ENCODE results near the gene COX4I2.
"Not testable (repeated sequence)": the region's sequence is repeated elsewhere in the genome, so short reads cannot be mapped to it uniquely, and the experiment has no call there.

The COX4I2 gene

DNA sequence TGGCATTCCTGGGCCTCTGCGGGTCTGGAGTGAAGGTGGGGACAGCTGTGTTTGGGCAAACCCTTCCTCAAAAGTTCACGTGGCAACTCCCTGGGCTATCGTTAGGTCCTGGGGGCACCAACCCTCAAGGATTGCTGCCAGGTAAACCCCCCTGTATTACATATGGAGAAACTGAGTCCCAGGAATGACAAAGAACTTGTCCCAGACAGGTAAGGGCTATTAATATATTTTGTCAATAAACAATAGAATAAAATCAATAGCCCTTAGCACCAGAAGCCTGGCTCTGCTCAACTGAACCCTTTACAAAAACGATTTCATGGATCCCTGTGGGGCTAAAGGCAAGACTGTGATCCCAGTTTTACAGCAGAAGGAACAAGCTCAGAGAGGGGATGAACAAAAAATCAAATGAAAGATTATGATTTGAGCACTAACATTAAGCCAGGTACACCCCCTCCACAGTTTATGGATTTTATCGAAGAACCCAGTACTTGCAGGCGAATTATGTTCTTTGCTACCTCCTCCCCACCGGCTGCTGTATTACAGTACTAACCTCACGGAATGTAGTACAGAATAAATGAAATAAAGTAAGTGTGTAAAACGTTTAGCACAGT is 30.0 kb upstream of the COX4I2 start:
- no peak for DNase-seq (ENCODE audit: low spot score)

DNA sequence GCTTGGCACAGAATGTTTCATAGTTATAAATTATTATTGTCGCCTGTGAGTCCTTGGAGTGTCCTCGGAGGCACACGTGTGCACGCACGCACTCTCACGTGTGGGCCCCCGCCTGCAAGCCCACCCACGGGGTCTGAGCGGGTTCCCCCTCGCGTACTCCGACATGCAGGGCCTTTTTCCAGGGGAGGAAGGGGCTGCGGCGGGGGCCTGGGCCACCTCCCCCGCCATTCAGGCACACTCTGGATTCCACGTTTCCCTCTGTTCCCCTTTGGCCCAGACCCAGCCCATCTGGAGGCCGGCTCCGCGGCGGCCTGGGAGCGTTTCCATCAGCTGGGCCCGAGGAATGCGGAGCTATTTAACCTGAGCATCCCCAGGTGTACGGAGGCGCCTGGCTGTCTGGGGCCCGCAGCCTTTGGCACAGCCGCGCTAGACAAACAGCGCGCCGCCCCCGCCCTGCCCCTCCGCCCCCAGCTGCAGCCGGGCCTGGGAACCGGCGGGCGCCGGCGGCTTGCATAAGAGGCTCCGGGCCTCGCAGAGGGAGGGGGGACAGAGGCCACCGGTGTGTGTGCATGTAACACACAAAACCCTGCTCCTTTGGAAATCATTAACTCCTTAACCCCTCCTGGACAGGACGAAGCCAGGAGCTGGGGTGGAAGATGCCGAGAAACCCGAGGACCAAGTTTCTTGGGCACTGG is 29.3 kb upstream of the COX4I2 start:
- no peak for DNase-seq (ENCODE audit: low spot score)

DNA sequence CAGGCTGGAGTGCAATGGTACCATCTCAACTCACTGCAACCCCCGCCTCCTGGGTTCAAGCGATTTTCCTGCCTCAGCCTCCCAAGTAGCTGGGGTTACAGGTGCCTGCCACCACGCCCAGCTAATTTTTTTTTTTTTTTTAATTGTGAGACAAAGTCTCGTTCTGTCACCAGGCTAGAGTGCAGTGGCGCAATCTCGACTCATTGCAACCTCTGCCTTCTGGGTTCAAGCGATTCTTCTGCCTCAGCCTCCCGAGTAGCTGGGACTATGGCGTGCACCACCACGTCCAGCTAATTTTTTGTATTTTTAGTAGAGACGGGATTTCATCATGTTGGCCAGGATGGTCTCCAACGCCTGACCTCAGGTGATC is 25.5 kb upstream of the COX4I2 start:
- not testable (repeated sequence) for DNase-seq (ENCODE audit: low spot score)

DNA sequence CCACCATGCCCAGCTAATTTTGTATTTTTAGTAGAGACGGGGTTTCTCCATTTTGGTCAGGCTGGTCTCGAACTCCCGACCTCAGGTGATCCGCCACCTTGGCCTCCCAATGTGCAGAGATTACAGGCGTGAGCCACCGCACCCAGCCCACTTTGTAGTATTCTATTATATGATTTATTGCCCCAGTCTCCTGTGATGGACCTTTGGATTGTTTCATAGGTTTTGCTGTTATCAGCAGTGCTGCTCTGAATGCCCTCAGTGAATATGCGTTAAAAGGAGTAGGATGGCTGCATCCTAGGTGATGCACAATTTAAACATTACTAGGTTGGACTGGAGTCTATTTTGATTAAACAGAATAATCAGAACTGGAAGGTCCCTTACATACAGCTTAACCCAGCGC is 22.3 kb upstream of the COX4I2 start:
- no peak for DNase-seq (ENCODE audit: low spot score)

DNA sequence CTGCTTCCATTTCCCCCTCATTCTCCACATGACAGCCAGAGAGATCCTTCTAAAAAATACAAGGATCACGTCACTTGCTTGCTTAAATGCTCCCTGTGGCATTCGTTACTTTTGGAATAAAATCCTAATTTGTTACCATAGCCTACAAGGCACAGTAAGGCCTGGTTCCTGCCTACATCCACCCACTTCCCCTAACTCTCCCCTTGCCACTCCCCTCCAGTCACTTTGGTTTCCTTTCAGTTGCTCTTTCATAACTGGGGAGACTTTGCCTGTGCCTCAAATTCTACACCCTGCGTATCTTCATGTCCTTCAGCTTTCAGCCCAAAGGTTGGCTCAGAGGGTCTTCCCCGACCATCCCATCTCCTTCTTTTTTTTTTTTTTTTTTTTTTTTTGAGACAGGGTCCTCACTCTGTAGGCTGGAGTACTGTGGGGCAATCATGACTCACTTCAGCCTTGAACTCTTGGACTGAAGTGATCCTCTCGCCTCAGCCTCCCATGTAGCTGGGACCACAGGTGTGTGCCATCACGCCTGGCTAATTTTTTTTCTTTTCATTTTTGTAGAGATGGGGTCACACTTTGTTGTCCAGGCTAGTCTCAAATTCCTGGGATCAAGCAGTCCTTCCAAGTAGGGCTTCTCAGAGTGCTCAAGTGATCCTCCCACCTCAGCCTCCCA is 20.1 kb upstream of the COX4I2 start:
- DNase-seq (ENCODE audit: low spot score), result no peak

DNA sequence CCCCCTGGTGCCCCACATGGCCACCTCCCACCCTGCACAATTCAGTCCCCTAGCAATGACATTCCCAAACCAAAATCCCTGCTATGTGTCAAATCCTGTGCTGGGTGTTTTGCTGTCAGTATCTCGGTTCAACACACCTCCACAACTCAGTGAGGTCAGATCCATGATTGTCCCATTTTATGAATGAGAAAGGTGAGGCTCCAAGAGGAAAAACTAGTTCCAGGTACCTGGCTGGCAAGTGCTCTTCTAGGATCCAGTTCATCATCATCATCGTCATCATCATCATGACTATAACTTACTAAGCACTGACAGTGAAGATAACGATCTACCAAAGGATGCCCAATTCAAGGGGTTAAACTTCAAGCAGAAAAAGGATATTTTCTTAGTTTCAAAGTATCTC is 17.5 kb upstream of the COX4I2 start:
- no peak for DNase-seq (ENCODE audit: low spot score)

DNA sequence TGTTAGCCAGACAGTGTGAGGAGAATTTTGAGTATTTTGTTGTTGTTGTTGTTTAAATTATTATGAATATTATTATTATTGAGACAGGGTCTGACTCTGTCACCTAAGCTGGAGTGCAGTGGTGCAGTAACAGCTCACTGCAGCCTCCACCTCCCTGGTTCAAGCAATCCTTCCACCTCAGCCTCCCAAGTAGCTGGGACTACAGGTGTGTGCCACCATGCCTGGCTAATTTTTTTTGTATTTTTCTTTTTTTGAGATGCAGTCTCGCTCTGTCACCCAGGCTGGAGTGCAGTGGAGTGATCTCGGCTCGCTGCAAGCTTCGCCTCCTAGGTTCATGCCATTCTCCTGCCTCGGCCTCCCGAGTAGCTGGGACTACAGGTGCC is 14.6 kb upstream of the COX4I2 start:
- DNase-seq (ENCODE audit: low spot score), result not testable (repeated sequence)

DNA sequence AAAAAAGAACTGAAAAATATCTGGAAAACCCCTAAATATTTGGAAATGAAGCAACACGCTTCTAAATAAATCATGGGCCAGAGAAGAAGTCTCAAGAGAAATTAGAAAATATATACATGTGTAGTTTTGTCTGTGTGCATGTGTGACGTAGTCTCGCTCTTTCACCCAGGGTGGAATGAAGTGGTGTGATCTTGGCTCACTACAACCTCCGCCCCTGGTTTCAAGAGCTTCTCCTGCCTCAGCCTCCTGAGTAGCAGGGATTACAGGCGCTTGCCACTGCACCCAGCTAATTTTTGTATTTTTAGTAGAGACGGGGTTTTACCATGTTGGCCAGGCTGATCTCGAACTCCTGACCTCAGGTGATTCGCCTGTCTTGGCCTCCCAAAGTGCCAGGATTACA is 11.2 kb upstream of the COX4I2 start:
- not testable (repeated sequence) for DNase-seq (ENCODE audit: low spot score)

DNA sequence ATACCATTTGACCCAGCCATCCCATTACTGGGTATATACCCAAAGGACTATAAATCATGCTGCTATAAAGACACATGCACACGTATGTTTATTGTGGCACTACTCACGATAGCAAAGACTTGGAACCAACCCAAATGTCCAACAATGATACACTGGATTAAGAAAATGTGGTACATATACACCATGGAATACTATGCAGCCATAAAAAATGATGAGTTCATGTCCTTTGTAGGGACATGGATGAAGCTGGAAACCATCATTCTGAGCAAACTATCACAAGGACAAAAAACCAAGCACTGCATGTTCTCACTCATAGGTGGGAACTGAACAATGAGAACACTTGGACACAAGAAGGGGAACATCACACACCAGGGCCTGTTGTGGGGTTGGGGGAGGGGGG is 9.7 kb upstream of the COX4I2 start:
- not testable (repeated sequence) for DNase-seq (ENCODE audit: low spot score)

DNA sequence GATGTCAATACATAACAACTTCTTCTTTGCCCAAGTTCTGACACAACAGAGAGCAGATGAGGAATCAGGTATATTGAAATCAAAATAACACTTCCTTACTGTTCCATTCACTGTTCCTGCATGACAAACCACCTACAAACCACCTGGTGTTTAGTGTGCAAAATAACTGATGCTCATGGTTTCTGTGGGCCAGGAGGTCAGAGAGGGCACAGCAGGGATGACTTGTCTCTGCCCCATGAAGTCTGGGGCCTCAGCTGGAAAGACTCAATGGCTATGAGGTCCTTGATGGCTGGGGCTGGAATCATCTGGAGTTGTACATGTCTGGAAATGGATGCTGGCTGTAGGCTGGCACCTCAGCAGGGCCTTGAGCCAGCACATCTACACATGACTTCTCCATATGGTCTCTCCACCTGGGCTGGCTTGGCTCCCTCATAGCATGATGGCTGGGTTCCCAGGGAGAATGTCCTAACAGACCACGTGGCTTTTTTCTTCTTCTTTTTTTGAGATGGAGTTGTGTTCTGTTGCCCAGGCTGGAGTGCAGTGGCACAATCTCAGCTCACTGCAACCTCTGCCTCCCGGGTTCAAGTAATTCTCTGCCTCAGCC is 7.4 kb upstream of the COX4I2 start:
- DNase-seq (ENCODE audit: low spot score), result no peak

DNA sequence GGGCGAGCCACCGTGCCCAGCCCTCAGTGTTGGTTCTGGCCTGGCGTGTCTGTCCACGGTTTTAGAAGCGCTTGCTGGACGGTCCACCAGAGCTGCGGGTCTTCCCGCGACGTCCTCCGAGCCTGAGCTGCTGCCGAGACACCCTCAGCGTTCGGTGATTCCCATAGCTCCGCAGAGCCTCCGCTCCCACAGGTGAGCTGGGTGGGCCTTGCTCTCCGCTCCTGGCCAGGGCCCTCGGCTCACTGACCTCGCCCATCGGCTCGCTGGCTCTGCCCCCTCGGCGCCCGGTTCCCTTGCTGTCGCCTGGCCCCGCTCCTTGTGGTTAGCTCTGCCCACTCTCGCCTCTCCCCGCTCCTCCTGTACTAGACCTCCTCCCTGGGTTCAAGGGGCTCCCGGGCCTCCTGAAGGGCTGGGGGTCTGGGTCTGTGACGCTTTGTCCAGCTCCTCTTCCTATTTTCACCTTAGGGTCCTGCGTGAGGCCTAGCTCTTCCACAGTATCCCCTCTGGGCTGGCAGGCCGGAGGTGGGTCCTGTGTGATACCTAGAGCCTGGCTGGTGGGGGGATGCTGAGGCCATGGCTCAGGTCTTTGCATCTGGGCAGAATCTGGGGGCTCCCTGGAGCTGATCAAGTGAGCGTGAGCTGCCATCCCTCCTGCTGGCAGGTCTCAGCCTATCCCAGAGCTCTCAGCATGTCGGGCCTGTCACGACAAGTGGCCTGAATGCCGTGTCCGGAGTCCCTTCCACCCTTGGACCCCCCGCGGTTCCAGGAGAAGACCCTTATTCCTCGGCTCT is 5.0 kb upstream of the COX4I2 start:
- DNase-seq (ENCODE audit: low spot score), result no peak

DNA sequence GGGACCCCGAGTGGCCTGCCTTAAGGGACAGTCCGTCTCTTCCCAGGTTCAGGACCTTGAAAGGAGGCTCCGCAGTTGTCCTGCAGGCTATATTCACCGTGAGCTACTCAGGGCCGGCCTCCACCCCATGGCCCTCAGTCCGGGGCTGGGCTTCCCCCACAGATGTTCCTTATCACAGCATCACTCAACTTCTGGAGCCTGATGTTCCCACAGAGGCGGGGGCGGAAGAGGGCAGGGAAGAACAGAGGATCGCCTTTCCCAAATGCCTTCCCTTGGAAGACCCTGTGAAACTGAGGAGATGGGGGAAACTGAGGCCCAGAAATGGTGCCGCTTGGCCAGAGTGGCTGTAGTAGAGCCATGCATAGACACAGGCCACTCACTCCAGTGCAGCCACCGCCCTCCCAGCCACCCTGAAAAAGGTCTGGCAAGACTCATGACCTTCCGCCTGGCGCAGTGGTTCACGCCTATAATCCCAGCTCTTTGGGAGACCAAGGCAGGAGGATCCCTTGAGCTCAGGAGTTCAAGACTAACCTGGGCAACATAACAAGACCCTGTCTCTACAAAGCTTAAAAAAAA is 4.3 kb upstream of the COX4I2 start:
- DNase-seq (ENCODE audit: low spot score), result no peak

DNA sequence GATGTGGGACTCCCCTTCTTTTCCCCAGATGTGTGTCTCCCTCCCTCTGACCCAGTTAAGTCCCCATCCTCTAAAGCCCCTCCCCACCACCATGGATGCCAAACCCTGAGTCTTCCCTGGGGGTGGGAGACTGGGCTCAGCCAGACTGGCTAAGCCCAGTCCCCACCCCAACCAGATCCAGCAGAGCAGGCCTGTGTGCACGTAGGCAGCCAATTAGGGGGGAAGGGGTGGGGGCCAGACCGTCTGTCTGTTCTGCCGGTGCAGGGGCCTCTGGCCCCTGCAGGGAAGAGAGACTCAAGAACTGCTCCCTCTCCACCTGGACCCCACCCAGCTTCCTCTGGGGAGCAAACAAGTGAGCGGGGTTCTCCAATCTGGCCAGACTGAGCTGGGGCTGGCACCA is 605 bp downstream of the COX4I2 start:
- DNase-seq (ENCODE audit: low spot score), result no peak

DNA sequence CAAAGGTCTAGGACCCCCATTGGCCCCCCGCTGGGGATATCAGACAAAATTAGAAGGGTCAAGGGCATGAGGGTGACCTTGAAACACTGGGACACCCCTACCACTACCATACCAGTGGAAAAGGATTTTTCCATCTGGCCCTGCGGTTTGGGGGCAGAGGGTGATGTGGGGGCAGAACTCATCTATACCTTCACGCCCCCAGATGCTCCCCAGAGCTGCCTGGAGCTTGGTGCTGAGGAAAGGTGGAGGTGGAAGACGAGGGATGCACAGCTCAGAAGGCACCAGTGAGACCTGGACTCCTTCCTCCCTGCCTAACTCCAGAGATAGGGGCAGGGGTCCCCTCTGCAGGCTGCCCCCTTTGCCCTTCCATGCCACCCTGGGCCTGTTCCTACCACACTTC is 1.1 kb downstream of the COX4I2 start:
- no peak for DNase-seq (ENCODE audit: low spot score)

DNA sequence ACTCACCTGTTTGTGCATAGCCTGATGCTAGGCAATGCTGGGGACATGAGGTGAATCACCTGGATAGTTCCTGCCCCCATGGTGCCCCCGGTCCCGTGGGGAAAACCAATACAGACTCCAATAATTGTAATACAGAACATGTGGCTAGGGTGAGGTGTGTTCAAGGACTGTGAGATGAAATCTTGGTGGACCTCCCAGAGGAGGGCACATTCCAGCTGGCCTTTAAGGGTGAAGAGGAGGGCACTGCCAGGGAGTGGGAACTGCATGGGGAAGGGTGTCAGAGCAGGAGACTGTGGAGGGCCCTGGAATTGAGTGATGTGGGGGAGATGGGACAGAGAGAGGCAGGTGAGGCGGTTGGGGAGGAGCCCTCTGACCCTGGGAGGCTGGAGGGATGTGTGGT is 2.5 kb downstream of the COX4I2 start:
- DNase-seq (ENCODE audit: low spot score), result no peak

DNA sequence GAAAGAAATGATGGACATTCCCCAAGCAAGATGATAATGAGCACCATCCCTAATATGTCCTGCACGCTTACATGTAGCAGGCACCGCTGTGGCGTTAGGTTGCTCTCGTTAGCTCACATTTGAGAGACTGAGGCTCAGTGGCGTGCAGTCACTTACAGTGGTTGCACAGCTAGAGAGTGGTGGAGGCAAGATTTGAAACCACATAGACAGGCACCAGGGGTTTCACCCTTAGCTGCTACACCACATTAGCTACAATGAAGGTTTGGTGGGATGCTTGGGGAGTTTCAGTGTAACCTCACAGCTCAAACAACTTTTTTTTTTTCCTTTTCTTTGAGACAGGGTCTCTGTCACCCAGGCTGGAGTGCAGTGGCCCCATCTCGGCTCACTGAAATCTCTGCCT is 3.7 kb downstream of the COX4I2 start:
- DNase-seq (ENCODE audit: low spot score), result no peak

DNA sequence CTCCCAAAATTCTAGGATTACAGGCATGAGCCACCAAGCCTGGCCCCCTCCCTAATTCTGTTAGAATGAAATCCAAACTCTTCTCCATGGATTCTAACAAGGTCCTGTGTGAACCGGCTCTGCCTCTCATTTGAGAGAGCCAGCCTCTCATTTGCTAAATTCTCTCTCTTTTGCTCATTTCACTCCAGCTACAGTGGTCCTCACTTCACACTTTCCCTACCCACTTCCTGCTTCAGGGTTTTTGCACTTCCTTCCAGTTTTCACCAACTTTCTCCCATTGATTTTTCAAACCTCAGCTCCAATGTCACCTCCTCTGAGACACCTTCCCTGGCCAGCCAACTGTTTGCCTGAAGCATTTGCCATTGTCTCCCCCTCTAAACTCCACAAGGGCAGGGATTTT is 5.1 kb downstream of the COX4I2 start:
- DNase-seq (ENCODE audit: low spot score), result no peak

DNA sequence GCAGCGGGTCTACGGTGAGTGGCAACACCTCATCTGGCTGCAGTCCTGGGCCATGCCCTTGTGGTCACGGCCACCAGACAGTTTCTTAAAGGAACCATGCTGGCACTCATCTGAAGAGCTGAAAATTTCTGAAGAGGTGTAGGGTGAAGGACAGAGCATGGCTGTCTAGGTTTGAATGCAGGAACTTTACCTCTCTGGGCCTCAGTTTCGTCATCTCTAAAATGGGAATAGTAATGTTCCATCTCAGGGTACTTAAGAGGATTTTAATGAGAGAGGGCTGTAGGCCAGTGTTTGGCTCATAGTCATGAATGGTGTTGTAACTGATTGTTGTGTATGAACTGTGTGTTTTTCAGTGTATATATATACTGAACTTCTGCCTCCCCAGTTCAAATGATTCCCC is 5.8 kb downstream of the COX4I2 start:
- DNase-seq (ENCODE audit: low spot score), result no peak

DNA sequence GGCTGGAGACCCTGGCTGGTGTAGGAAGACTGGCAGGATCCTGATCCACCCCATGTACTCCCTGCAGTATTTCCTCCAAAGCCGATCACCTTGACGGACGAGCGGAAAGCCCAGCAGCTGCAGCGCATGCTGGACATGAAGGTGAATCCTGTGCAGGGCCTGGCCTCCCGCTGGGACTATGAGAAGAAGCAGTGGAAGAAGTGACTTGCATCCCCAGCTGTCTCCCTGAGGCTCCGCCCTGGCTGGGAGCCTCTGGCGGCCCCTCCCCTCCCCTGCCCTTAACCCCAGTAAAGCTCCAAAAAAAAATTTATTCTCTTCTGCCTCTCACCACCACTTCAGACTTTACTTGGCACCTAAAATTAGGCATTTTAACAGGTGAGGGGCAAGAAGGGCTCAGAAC is 7.0 kb downstream of the COX4I2 start:
- no peak for DNase-seq (ENCODE audit: low spot score)

DNA sequence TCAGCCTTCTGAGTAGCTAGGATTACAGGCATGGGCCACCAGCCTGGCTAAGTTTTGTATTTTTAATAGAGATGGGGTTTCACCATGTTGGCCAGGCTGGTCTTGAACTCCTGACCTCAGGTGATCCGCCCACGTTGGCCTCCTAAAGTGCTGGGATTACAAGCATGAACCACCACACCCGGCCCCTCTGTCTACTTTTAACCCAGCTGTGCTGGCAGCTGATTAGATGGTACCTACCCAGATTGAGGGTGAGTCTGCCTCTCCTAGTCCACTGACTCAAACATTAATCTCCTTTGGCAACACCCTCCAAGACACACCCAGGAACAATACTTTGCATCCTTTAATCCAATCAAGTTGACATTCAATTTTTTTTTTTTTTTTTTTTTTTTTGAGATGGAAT is 10.4 kb downstream of the COX4I2 start:
- DNase-seq (ENCODE audit: low spot score), result not testable (repeated sequence)

DNA sequence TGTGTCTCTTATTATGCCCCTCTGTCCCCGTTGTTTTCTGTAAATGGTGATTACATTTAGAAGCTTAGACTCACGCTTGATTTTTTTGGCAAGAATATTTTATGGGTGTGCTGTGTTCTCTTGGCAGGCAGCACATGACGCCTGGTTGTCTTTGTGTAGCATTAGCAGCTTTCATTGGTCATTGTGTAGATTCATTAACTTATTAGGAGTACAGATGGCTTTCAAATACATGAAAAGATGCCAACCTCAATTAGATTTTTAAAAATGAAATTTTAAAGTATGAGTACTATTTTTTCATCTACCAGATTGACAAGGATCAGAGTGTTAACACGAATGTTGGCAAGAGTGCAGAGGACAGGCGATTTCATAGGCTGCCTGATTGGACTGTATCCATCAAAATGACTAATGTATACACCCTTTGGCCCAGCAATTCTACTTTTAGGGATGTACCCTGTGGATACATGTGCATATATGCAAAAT is 15.2 kb downstream of the COX4I2 start:
- no peak for DNase-seq (ENCODE audit: low spot score)

DNA sequence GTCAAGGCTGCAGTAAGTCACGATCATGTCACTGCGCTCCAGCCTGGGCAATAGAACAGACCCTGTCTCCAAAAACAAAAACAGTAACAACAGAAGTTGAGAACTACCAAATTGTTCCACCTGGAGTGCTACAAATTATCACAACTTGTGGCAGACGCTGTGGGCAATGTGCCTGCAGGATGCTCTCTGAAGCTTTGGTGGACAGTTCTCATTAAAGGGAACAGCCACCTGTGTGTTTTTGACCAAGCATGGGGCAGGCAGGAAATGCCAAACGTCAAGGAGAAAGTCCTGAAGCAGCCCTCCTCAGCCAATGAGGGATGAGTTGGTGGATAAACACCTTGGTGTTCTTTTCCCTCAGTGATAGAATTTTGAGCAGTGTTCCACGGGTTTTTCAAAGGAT is 15.8 kb downstream of the COX4I2 start:
- DNase-seq (ENCODE audit: low spot score), result no peak

Measured in RKO (cell line).